Lower leg skin (tissue), 4 donors: ENCODE results near the gene RHOF. TPM values are rescaled to one million over a fixed set of nuclear protein-coding genes. Genes with fewer than 3 reads are reported as not detected.
"Not testable (repeated sequence)": the region's sequence is repeated elsewhere in the genome, so short reads cannot be mapped to it uniquely, and the experiment has no call there.

Source experiments
- DNase-seq, 2 donors: peaks; one replicate each; pipeline ENCODE4 v3.0.0-alpha.2; 2019; ENCODE audit warnings: low spot score in 2 of 2
- H3K4me3 ChIP-seq: fragments of 200-600 bp; sonication (generic); 2 replicates; pipeline ENCODE4 v1.5.1; 2017; ENCODE audit warnings: mild to moderate bottlenecking, low read depth; ENCODE audit not compliant: poor library complexity, severe bottlenecking
- CTCF ChIP-seq, 3 donors: fragments of 450-650 bp; IDR thresholded peaks; one replicate each; pipeline ENCODE4 v1.5.1; 2016; ENCODE audit warnings: antibody characterized with exemption in 3 of 3, mild to moderate bottlenecking in 3 of 3, moderate library complexity in 2 of 3
- POLR2A ChIP-seq, 2 donors: fragments of 450-650 bp; IDR thresholded peaks; one replicate each; pipeline ENCODE4 v1.6.1; 2016 to 2017; ENCODE audit warnings: antibody characterized with exemption in 2 of 2, mild to moderate bottlenecking in 1 of 2, moderate library complexity in 1 of 2
- WGBS, 2 donors: methylation state at CpG; one replicate each; pipeline ENCODE4 v1.1.5; 2018; 5-methylcytosine and 5-hydroxymethylcytosine counted together
- intact Hi-C: fragments of 100-400 bp; cut with DNase I; formaldehyde crosslinking; loops from one replicate; pipeline ENCODE4 v1.15.0; 2023; ENCODE audit warnings: low total_unique reads
- total RNA-seq, 4 donors: library from RNA; depleted of rRNA; stranded (reverse); fragments of >200 nt; gene quantifications; one replicate each; pipeline ENCODE4 v1.1.0, GENCODE V29; 2016

Gene RHOF
- total RNA-seq, 4 donors from 2014 or later: 5.4 to 24.1 (median 9.9) TPM

- H3K4me3 ChIP-seq: no peak overlapping the region
- intact Hi-C loops: loop anchor here (5.0 kb wide), 1 partner anchor 91 kb away; no protein-coding TSS in a partner anchor
- 59 to 76% methylated on average over 18 to 29 of the region's 48 CpGs for whole genome bisulfite sequencing, 2 donors
- DNase-seq: no peak
- TF ChIP-seq POLR2A (IDR thresholded peaks at IDR 0.05) (no peak), CTCF (IDR thresholded peaks at IDR 0.05) (no peak)
Observed at GRCh38 chr12:121792607-121793439, 665 bp downstream of the RHOF start.

GRCh38 chr12:121791671-121792551, 1.6 kb downstream of the RHOF start:
- no peak for TF ChIP-seq CTCF (IDR thresholded peaks at IDR 0.05)
- TF ChIP-seq POLR2A (IDR thresholded peaks at IDR 0.05): no peak
- WGBS, 2 donors: 83 to 88% methylated on average over 11 to 13 of the region's 14 CpGs
- no peak overlapping the region for H3K4me3 ChIP-seq
- DNase-seq: no peak
- intact Hi-C loops: loop anchor here (5.0 kb wide), 1 partner anchor 90 kb away; no protein-coding TSS in a partner anchor

GRCh38 chr12:121790785-121791184, 2.7 kb downstream of the RHOF start:
- DNase-seq, H3K4me3 ChIP-seq: not testable (repeated sequence)
- intact Hi-C loops: loop anchor here (5.0 kb wide), 1 partner anchor 88 kb away; no protein-coding TSS in a partner anchor
- WGBS, 2 donors: 86 to 99% methylated on average over 8 of the region's 8 CpGs

- DNase-seq: no peak
- intact Hi-C loops: loop anchor here (5.0 kb wide), 1 partner anchor 88 kb away; no protein-coding TSS in a partner anchor
- no peak overlapping the region for H3K4me3 ChIP-seq
Observed at GRCh38 chr12:121789800-121790728, 3.4 kb downstream of the RHOF start.

GRCh38 chr12:121789233-121789781, 4.2 kb downstream of the RHOF start:
- no peak for DNase-seq
- 65 to 70% methylated on average over 12 of the region's 13 CpGs for WGBS, 2 donors
- TF ChIP-seq CTCF (IDR thresholded peaks at IDR 0.05) (no peak), POLR2A (IDR thresholded peaks at IDR 0.05) (no peak)
- intact Hi-C loops: no loop called here
- no peak overlapping the region for H3K4me3 ChIP-seq

More at GRCh38 chr12:121789800-121790728, 3.4 kb downstream of the RHOF start:
- WGBS, 2 donors: 73 to 74% methylated on average over 27 to 28 of the region's 28 CpGs
- no peak for TF ChIP-seq POLR2A (IDR thresholded peaks at IDR 0.05)
- no peak for TF ChIP-seq CTCF (IDR thresholded peaks at IDR 0.05)
